Right forelimb (tissue), 1 donor: Measurements from ENCODE around the gene HYOU1.
"Not testable (repeated sequence)": the region's sequence is repeated elsewhere in the genome, so short reads cannot be mapped to it uniquely, and the experiment has no call there.

Experiments
- DNase-seq: peaks from one replicate; pipeline ENCODE4 v3.0.0-alpha.2; 2018

The HYOU1 gene

GRCh38 chr11:119018074-119018938 is 38.7 kb downstream of the HYOU1 start, which contains the start of the genes RPS25 and TRAPPC4:
TSS of gene RPS25 (minus strand) at chr11:119018343. CDS start at chr11:119018284, 59 bp downstream.
TSS of gene TRAPPC4 (plus strand) at chr11:119018766. CDS start at chr11:119018796, 30 bp downstream.
- DNase-seq: peak; percentile 96

GRCh38 chr11:119017377-119017776 is 39.6 kb downstream of the HYOU1 start:
- not testable (repeated sequence) for DNase-seq

GRCh38 chr11:119016216-119017009 is 40.6 kb downstream of the HYOU1 start:
- no peak for DNase-seq

- DNase-seq: no peak
Observed at GRCh38 chr11:119015054-119015611, 41.9 kb downstream of the HYOU1 start.

- no peak for DNase-seq
Observed at GRCh38 chr11:119014209-119014924, 42.6 kb downstream of the HYOU1 start.

- no peak for DNase-seq
Observed at GRCh38 chr11:119012629-119013170, 44.3 kb downstream of the HYOU1 start.

GRCh38 chr11:119011476-119012053 is 45.4 kb downstream of the HYOU1 start:
- DNase-seq: no peak

- no peak for DNase-seq
Observed at GRCh38 chr11:119006656-119007055, 50.3 kb downstream of the HYOU1 start.

GRCh38 chr11:119000906-119001305 is 56.1 kb downstream of the HYOU1 start:
- no peak for DNase-seq

GRCh38 chr11:118998822-118999221 is 58.2 kb downstream of the HYOU1 start:
- no peak for DNase-seq

GRCh38 chr11:118998388-118998717 is 58.7 kb downstream of the HYOU1 start:
- DNase-seq: no peak

- peak; percentile 92 for DNase-seq
Observed at GRCh38 chr11:118997627-118998387, 59.2 kb downstream of the HYOU1 start, which contains the start of gene CENATAC. TSS of gene CENATAC (plus strand) at chr11:118998138. CDS start at chr11:118998198, 60 bp downstream.

- DNase-seq: no peak
Observed at GRCh38 chr11:118996926-118997626, 59.9 kb downstream of the HYOU1 start.
